Inferior parietal cortex (tissue), 1 donor: Measurements from ENCODE around the gene RPS6KA6.

Source experiments
- DNase-seq: peaks from one replicate; pipeline ENCODE4 v3.0.0-alpha.2; 2016; ENCODE audit errors: extremely low spot score

RPS6KA6 gene

GRCh38 chrX:84187533-84188319 lies at the start of gene RPS6KA6:
TSS of gene RPS6KA6 (minus strand) at chrX:84188199. CDS start at chrX:84187899, 300 bp downstream.
- no peak for DNase-seq

DNA sequence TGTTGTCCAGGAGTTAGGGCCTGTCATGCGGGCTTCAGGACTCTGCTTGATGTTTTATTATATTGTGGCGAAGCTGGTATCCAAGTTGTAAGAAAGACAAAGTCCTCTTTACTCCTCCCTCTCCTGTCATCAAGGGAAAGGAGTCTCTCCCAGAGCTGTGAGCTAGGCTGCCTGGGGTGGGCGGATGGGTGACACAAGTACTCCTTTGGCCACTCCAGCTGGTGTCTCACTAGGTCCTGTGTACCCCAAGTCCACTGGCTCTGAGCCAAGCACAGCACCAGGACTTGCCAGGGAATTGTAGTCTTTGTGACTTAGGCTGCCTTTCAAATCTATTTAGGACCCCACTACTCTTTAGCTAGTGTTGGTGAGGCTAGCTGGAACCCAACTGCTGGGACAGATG lies 36.7 kb upstream of the RPS6KA6 start:
- no peak for DNase-seq

- no peak for DNase-seq
Observed at GRCh38 chrX:84223261-84223660, 35.3 kb upstream of the RPS6KA6 start.

- no peak for DNase-seq
Observed at GRCh38 chrX:84221181-84221580, 33.2 kb upstream of the RPS6KA6 start.

- peak; percentile 2 for DNase-seq
Observed at GRCh38 chrX:84219551-84219950, 31.6 kb upstream of the RPS6KA6 start.

DNA sequence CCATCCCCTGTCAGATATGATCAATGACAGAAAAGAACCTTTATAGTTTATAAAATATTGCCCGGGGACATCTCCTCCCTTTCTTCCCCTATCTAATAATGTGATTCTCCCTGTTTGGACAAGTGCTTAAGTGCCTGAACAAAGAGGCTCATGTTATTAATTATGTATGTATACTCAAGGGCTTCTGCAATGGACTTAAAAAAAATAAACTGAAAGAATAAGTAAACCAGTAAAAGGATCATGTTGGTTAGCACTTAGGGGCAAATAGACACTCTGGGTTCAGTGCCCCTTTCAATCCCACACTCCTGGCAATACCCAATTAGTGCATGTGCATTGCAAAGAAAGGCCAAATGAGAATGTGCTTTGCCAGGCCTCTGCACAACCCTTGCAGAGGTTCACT lies 30.7 kb upstream of the RPS6KA6 start:
- no peak for DNase-seq

DNA sequence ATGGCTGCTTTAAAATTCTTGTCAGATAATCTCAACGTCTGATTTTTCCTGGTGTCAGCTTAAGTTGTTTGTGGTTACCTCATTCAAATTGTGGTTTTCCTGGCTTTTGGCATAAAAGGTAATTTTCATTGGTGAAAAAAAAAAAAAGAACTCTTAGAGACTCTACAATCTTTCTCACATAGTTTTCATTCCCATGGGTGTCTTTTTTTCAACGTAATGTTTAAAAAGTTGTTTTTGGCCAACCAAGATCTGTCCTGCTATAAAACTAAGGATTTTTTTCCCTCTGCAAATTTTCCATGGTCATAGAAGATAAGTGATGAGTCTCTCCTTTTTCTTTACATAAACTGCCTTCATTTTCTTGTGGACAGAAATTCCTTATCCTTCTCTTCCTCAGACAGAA lies 28.9 kb upstream of the RPS6KA6 start:
- no peak for DNase-seq

- no peak for DNase-seq
Observed at GRCh38 chrX:84216406-84216805, 28.4 kb upstream of the RPS6KA6 start.

GRCh38 chrX:84205276-84205675 lies 17.3 kb upstream of the RPS6KA6 start:
- DNase-seq: no peak

DNA sequence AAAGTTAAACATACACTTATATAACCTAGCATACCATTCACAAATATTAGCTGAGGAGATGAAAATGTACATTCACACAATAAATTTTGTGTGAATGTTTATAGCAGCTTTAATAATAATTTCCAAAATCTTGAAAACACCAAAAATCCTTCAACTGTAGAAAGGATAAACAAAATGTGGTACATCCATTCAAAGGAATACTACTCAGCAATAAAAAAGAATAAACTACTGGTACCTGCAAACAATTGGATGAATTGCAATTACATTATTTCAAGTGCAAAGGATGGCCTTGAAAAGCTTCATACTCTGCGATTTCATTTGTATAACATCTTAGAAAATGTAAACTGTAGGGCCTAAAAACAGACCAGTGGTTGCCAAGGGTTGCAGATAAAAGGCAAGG lies 11.7 kb upstream of the RPS6KA6 start:
- DNase-seq: no peak

- no peak for DNase-seq
Observed at GRCh38 chrX:84197550-84197949, 9.6 kb upstream of the RPS6KA6 start.

DNA sequence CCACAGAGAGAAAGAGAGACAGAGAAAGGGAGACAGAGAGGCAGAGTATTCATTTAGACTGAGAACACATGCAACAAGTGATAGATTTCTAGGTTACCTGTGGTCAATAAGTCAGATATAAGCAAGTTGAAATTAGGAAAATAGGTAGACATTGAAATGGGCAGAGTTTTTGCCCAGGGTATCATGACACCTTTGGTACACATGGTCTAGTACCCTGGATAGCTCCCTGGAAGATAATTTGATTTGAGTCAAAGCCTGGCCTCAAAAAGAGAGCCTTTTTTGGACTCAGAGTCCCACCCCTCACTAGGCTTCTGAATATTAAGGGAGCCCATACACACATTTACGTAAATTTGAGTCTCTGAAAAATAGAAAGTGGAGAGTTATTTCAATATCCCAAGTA lies 4.0 kb upstream of the RPS6KA6 start:
- DNase-seq: no peak

GRCh38 chrX:84189125-84189524 lies 1.1 kb upstream of the RPS6KA6 start:
- DNase-seq: no peak

- peak; percentile 34 for DNase-seq
Observed at GRCh38 chrX:84188320-84188834, 378 bp upstream of the RPS6KA6 start.

- DNase-seq: no peak
Observed at GRCh38 chrX:84186603-84187532, 1.1 kb downstream of the RPS6KA6 start.

DNA sequence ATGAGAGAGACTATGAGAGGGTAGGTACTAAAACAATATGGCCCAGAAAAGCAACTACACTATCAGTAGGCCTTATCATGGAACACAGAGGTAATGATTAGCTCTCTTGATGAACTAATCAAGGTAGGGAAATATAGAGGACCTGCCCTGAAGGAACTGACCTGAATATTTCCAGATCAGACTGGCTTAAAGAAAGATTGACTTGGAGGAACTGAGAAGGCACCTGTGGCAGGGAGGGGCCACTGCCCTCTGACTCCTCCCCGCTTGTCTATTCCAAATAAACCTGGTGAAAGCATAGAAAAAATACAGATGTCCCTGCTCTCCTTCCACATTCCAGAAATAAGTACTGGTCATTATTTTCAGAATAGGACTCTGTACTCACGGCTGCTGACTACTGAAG lies 5.5 kb downstream of the RPS6KA6 start:
- no peak for DNase-seq

DNA sequence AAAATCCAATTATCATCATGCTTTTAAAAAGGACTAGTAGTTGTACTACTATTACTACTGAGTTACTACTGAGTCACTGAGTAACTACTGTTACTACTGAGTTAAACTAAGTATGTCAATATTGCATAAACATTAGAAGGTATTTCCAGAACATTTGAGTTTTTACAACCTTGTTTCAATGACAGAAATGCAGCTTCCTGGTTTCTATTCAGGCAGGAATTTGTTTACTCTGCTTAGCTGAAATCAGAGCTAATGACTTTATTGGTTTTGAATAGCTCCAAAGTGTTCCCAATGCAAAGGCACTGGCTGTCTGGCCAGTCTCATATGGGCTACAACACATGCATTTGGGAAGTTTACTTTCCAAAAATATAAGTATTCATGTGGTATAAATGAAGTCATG lies 12.0 kb downstream of the RPS6KA6 start:
- DNase-seq: no peak

DNA sequence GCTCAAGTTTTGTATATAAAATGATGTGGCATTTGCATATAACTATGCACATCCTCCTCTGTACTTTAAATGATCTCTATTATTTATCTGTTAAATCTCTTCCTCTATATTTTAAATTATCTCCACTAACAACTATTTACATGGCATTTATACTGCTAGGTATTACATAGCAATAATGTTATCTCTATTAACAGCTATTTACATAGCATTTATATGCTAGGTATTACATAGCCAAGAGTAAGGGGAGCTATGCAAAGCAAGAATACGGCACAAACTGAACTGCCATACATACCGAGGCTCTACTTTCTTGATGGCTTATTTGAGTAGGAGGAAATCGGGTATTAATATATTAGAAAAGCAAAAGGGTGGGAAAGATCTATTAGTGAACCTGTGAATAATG lies 12.7 kb downstream of the RPS6KA6 start:
- no peak for DNase-seq

GRCh38 chrX:84174348-84174747 lies 13.7 kb downstream of the RPS6KA6 start:
- no peak for DNase-seq

GRCh38 chrX:84170931-84171330 lies 17.1 kb downstream of the RPS6KA6 start:
- DNase-seq: no peak

DNA sequence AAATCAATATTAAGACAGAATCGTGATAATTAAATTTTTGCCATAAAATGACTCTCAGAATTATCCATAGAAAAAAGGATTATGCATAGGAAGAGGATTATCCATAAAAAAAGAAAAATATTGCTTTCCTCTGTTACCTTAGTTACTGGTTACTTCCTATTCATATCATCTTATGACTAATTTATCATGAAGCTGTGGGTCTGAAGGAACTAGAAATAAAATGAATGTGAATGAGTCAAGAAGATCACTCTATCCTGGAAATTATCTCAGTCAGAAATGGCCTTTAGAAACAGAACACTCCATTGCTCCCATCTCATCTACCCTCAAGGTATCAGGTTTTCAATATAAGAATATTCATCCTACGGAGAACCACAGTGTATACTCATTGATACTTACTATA lies 19.4 kb downstream of the RPS6KA6 start:
- no peak for DNase-seq

DNA sequence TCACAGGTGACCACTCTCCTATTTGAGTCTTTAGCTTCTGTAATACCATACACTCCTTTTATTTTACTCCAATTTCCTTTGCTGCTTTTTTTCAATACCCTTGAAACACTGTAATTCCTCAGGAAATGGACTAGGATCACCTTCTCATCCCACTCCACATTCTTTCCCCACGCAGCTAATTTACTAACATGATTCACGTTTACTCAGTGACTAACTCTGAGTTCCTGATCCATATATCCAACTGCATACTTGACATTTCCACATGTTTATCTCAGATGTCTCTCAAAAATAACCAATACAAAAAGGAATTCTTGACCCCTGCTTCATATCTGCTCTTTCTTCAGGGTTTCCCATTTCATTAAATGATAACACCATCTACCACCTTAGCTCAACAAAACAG lies 19.9 kb downstream of the RPS6KA6 start:
- no peak for DNase-seq

- no peak for DNase-seq
Observed at GRCh38 chrX:84165711-84166110, 22.3 kb downstream of the RPS6KA6 start.
